ENCODE results near the gene ZMIZ1.

Gene ZMIZ1

DNA sequence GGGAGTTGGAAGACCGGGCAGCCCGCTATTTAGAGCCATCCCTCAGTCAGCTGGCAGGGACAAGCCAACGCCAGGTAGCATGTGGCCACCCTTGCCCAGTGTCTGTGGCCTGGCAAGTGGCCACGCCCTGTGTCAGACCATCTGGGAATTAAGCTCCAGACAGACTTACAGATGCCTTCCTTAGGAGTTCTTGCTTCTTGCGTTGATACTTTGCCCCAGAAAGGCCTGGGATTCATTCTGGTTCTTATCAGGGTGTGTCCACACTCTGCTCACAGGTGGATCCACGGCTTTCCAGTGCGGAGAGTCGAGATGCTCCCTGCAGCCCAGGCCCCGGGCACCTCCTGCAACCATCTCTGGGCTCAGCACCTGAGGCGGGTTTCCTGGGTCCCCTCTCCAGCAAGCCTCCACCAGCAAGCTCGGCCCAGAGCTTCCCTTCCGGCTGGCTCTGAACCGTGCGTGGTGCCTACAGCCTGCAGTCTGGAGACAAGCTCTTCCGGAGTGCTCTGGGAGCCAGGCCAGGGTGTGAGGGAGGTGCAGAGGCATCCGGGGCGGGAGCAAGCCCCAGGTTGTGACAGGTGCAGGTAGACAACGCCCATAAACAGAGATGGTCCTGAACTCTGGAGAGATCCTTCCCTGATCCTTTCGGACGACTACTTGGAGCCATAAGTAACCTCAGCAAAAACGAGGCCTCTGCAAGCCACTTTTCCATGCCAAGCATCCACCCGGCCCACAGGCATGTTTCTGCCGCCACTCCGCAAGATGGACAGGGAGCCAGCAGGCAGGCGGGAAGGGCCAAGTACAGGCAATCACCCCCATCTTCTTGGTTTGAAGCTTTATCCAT, 246.2 kb downstream of the ZMIZ1 start:
- DNase-seq: no peak

DNA sequence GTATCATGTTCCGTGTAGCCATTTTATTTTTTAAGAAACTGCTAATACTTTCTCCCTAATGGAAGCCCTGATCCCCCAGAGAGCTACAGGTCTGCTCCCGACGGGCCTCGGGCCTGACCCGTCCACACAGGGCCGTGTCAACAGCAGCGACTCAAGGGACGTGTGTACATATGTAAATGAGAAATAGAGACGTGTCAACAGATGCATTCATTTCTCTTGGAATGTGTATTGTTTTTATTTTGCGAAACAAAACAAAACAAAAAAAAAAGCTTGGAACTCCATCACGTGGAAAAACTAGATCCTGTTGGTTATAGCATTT, 246.8 kb downstream of the ZMIZ1 start:
- no peak for DNase-seq

DNA sequence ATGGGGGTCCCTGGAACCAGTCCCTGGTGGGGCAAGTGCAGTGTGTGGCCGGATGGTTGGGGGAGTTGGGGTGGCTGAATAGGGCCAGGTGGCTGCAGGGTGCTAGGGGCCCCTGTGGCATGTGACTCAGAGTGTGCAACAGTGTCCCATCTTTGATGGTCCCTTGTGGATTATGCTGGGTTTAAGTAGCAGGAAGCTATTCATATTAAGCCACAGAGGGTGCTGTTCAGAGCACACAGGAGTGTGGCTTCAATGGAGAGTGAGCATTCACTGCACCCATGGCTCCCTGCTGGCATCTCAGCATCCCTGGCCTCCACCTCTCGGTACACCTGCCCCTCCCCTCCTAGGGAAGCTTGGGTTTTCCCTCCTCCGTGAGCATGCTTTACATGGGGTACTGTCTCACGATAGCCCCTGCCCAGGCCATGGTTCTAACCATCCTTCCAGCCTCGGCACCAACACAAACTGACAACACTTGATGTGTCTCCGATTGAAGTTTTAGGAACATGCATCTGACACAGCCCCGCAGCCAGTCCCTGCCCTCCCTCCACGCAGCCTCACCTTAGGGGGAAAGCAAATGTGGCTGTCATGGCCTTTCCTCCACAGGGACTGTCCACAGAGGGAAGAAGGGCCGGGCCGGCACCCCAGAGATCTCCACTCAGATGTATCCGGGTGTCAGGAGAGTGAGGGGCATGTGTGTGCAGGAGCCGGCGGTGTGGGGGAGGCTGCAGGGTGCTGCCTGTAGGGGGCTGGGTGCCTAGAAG, 248.1 kb downstream of the ZMIZ1 start:
- DNase-seq: no peak

DNA sequence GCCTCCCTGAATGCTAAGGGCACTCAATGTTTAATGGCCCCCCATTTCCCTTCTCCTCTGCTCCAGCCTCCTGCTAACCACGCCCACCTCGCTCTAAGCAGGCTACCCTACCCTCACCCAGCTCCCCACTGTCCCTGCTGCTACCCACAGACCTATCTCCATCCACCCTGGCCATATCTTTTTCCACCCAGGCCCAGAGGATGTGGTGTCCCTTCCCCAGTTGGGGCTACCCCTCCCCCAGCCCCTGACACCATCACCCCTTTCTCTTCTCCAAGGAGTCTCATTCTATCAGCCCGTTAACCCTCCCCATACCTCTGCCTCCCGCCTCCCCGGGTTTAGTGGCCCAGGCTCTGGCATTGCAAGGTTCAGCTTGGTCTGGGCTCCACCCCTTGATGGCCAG, 249.6 kb downstream of the ZMIZ1 start:
- no peak for DNase-seq

DNA sequence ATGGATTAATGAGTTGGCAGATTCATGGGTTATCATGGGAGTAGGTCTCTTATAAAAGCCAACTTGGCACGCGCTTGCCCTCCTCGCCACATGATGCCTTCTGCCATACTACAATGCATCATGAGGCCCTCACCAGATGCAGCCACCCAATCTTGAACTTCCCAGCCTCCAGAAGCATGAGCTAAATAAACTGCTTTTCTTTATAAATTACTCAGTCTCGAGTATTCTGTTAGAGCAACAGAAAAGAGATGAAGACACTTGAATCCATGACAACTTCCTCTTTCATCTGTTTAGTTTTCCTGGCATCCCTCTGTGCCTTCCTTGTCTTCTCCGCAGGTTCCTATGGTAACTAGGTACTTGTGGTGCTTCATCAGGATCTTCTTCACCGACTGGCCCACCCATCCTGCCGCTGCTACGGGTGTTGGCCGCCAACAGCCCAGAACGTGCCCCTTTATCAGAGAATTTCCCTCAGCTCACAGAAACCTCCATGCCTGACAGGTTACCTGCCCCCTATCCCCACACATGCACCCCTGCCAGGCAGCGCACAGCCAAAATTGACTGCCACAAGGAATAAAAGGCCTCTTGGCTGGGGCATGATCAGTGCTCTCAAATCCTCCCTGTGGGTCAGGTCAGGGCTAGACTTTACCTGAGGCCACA, 250.5 kb downstream of the ZMIZ1 start:
- DNase-seq: no peak

DNA sequence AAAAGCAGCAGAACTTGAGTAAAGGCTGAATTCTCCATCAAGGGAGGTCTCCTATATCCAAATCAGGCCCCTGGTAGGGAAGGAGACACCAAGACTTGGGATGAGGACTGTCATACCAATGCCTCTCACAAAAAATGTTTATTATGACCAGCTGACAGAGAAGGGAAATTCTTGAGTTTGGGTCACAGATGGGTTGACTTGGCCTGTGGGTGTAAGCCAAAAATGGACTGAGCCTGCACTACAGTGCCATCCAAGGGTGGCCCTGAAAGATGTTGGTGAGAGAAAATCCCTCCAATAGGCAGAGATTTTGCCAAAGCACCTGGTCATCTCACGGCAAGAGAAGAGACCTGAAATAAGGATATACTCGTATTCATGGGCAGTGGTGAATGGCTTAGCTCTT, 251.6 kb downstream of the ZMIZ1 start:
- DNase-seq: no peak

DNA sequence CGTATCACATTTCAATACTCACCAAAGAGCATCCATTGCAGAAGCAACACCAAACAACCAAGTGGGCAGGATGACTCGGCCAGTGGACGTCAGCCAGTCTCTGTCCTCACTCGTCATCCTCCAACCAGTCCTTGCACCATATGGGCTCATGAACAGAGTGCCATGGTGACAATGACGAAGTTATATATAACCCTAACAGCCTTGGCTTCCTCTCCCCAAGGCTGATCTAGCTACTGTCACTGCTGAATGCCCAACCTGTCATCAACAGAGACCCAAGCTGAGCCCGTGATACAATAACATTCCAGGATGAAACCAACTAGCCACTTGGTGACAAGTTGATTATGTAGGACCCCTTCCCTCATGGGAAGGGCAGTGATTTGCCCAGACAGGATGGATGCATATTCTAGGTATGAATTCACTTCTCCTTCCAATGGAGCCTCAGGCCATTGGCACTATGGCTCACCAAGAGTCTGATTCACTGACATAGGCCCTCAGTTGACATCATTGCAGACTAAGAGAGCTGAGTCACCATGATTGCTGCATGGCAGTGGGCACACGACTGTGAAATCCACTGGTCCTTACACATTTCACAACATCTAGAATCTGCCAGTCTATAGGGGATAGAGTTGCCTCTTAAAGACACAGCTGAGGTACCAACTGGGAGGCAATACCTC, 252.2 kb downstream of the ZMIZ1 start:
- DNase-seq: peak; percentile 42 to 61

DNA sequence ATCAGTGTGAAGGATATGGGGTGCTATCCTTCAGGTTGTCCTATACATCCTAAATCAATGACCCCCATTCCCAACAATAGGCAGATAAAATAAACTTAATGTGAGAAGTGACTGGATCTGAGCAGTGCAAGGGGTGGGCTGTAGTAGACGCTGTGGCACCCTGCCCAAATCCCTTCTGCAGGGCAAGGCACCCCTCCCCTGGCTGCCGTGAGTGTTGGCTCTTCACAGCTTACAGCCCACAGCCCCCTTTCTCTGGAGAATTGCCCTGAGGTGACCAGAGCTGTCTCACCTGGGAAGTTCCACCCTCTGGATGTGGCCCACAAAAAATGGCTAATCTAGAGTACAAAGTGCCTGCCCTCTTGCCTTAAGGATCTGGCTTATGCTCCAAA, 252.7 kb downstream of the ZMIZ1 start:
- no peak for DNase-seq

DNA sequence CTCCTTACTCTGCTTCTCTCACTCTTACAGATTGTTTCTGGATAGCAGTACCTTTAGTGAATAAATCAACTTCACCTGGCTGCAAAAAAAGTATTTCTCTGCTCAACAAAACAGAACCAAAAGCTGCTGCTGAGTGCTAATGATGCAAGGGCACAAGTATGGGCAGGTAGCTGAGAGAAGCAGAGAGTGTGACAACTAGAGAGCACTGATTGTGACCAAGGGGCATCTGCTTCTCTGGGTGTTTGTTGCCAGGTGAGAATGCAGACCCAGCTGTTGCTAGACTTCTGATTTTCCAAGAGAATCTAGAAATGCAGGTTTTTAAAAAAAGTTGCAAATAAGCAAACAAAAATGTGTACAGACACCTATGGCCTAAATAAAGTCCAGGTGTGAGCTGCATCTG, 253.2 kb downstream of the ZMIZ1 start:
- DNase-seq: no peak

DNA sequence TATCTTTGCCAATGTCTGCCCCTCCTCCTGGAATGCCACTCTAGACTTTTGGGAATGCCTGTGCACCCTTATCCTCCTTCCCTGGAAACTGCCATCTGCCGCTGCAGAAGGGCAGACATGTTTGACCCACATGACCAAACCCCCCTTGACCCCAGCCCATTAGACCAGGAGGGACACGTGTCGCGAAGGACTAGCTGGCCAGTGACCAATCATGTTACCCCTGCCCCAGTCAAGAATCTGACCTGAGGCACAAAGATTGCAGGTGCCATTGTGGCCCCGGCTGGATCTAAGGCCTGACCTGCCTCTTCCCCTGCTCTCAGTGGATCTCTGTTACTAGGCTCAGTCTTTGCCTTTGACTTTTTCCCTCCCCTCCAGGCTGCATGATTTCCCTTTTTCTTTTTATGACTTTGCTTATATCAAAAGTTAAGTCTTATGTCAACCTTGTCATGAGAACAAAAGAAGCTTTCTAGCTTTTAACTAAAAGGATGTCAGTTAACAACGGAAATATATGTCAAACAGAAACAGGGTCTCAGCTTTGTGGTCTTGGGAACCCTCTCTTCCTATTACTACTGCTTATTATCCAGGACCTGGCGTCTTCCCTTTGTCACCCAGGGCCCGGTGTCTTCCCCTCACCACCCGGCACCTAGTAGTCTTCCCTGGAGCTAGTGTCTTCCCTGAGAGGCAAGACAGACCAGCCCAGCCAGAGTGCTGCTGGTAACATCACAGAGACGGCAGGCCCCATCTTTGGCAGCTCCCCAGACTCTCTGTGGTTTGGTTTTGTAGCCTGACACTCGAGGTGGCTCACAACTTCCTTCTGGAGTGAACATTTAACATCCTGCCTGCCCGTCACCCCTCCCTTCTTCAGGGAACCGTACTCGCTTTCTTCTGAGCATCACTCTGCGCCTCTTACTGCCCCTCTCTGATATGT, 254.1 kb downstream of the ZMIZ1 start:
- DNase-seq: peak; percentile 67 to 96

DNA sequence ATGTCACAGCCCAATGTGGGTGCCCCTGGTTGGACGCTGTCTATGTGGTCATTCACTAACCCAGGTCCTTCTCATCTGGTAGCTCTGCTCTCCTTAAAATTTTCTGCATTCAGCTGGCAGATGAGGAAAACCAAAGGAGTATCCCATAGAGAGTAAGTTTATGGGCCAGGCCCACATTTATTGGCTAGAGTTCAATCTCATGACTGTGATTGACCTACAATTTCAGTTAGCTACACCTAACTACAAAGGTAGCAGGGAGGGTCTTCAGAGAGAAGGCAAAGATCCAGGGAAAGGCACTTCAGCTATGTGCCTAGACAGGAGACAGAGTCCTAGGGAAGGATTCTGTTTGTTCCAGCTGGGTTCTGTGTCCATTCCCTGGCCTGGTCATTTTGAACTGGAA, 254.8 kb downstream of the ZMIZ1 start:
- DNase-seq: no peak

DNA sequence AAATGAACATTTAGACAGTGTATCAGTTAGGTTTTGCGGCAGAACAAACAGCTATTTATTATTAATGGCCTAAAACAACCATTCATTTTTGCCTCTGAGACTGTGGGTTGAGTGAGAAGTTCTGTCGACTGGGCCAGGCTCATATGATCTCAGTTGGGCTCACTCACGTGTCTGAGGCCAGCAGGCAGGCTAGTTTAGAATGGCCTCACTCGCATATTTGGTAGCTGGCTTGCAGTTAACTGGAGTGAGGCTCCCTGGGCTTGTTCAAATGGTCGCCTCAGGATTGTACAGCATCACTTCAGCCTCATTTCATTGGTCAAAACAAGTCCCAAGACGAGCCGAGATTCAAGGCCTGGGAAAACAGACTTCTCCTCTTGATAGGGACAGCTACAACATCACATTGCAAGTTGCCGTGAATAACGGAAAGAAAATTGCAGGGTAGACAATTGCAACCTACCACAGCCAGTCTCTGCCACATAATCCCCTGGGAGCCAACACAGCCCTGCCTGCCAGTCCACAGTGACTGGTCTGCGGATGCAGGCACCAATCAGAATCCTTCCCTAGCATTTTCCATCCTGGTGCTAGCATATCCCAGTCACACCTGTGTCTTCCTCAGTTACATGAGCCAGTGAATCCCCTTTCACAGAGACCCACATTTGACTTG, 255.4 kb downstream of the ZMIZ1 start:
- DNase-seq: no peak

DNA sequence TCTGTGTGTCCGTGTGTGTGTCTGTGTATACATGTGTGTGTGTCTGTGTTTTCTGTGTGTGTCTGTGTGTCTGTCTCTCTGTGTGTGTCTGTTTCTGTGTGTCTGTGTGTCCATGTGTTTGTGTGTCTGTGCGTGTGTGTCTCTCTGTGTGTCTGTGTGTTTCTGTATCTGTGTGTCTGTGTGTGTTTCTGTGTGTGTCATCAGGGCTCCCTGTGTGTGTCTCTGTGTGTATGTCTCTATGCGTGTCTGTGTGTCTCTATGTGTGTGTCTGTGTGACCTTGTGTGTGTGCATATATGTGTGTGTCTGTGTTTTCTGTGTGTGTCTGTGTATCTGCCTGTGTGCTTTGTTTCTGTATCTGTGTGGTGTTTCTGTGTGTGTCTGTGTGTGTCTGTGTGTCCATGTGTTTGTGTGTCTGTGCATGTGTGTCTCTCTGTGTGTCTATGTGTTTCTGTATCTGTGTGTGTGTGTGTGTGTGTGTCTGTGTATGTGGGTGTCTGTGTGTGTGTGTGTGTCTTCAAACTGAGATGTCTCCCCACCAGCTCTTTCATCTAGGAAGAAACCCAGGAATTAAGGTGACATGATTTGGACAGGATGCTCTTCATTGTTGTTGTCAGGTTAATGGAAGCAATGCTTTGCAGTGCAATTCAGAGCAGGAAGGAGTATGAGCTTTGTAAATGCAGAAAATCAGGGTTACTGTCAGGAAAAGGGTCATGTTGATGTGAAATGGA, 257.8 kb downstream of the ZMIZ1 start:
- DNase-seq: no peak

DNA sequence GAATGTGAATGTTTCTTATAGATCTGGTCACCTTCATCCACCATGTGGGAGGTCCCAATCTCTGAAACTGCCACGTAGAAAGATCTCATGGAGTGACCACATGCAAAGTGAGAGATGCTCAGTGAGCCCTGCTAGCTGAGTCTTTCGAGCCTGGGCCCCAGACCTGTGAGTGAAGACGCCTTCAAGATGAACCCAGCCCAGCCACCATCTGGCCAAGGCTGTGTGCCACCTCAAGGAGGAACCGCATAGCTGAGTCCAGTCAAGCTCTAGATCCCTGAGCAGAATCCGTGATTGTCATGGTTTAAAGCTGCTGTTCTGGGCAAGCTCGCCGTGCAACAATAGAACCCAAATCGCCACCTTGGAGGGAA, 258.3 kb downstream of the ZMIZ1 start:
- no peak for DNase-seq

DNA sequence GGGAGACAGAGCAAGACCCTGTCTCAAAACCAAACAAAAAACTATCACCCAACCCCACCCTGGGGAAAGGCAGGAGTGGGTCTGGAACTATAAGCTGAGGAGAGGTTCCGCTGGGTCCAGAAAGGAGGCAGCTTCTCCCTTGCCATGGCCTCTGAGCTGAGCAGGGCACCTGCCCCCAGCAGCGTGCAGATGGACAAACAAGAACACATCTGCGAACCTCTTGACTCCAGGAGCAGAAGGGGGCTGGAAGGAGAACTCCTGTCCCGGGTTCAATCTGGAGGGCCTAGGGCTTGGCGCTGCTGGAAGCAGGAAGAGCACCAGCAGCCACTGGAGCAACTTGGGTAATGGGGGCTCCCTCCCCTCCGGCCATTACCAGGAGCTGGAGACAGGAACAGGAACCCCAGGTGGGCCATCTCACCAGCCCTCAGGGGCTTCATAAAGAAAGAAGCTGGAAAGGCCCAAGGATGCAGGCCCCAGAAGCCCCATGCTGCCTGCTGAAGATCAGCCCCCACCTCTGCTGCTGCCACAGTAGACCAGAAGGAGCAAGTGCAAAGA, 259.5 kb downstream of the ZMIZ1 start:
- DNase-seq: no peak

DNA sequence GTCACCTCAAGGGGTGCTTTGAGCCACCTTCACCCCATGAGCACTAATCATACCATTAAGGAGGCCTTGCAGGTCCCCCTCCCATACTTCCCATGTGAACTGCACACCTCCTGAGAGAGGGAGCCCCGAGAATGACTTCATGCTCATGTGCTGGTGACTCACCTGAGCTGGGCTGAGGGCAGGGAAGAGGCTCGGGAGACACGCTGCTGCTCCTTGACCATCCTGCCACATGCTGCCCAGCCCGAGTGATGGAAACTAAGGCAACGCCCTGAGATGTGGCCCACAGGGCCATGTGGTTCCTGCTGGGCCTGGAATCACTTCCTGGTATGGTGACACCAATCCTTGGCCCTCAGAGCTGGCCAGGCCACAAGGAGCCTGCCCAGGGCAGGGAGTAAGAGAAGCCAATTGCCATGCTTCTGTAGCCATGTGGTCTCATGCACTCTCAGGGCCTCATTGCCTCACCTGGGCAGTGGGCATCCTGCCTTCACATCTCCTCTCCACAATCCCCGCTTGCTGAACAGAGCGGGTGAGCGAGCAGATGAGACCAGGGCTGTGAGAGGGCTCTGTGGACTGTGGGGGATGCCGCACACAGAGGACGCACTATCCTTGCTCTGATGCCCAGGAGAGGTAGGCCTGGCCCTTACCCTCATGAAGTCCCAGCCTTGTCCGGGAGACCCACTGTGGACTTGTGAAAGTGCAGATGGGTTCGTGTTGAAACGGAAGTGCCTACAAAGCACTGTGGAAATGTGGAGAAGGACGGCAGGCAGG, 260.2 kb downstream of the ZMIZ1 start:
- DNase-seq: no peak

DNA sequence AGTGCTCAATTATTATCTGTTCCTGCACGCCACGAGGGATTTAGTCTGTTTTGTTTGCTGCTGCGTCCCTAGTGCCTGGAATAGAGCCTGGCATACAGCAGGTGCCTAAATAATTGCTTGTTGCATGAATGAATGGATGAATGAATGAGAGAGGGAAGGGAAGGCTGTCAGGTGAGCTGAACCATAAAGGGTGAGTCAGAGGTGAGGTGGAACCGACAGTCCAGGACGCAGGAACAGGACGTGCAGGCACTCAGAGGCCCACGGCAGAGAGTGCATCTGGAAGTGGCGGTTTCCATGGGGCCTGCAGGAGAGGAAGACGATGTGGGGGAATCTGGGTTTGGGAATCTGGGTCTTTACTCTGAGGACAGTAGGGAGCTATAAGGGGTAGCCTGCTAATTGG, 260.8 kb downstream of the ZMIZ1 start:
- no peak for DNase-seq

DNA sequence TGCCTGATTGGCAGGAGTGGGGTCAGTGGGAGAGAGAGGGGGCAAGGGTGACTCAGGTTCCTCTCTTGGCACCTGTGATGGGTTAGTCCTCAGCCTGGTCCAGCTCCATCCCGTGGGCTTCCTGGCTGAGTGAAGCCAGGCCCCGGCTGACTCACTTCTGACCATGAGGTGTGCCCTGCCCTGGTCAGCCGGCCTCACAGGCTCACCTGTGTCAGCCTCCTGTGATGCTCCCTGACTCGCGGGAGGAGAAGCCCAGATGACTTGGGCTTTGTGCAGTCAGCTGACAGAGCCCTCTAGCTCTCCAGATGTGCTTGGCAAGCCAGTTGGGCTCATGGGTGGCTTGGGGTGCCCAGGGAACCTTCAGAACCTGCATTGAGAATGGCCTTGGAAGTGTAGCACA, 262.5 kb downstream of the ZMIZ1 start:
- DNase-seq: no peak

DNA sequence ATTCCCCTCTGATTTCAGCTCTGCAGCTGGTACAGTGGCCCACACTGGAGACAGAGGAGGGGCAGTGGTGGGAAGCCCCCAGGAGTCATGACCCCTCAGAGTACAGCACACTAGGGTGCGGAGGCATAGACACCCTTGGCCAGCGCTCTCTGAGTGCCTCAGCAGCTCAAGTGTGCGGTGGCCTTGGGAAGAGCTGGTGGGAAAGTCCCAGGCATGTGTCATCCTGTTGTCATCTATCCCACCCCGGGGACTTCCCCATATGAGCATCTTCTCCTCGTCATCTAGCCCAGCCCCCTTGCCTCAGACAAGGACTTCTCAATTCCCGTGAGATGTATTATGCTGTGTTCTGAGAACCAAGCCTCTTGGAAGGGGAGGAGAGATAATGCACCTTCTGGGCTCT, 262.9 kb downstream of the ZMIZ1 start:
- peak; percentile 65 to 93 for DNase-seq

All from bone marrow (tissue), 2 donors.